Omental fat pad (tissue), 4 donors: Measurements from ENCODE around the gene CEACAM4. TPM values are rescaled to one million over a fixed set of nuclear protein-coding genes. Genes with fewer than 3 reads are reported as not detected.
"Not testable (repeated sequence)": the region's sequence is repeated elsewhere in the genome, so short reads cannot be mapped to it uniquely, and the experiment has no call there.

ENCODE experiments used
- ATAC-seq: fragments of 150-250 bp; one replicate; pipeline ENCODE4 v1.9.1; 2016; ENCODE audit warnings: mild to moderate bottlenecking, moderate library complexity; ENCODE audit not compliant: low FRiP score
- DNase-seq: peaks from one replicate; pipeline ENCODE4 v3.0.0-alpha.2; 2019; ENCODE audit warnings: low spot score
- CTCF ChIP-seq, 3 donors: fragments of 450-650 bp; IDR thresholded peaks; one replicate each; pipeline ENCODE4 v1.5.1; 2016 to 2017; ENCODE audit warnings: antibody characterized with exemption in 3 of 3, mild to moderate bottlenecking in 3 of 3, moderate library complexity in 2 of 3
- total RNA-seq, 4 donors: library from RNA; depleted of rRNA; stranded (reverse); fragments of >200 nt; gene quantifications; one replicate each; pipeline ENCODE4 v1.1.0, GENCODE V29; 2016

The CEACAM4 gene
- total RNA-seq, 4 donors from 2014 or later, result 1.7 to 9.0 (median 2.6) TPM; not detected in 1

GRCh38 chr19:41587101-41587837 lies 39.6 kb downstream of the CEACAM4 start:
- ATAC-seq (no peak), DNase-seq (no peak)
- no peak for TF ChIP-seq CTCF (IDR thresholded peaks at IDR 0.05)

- TF ChIP-seq CTCF (IDR thresholded peaks at IDR 0.05), result no peak
- DNase-seq, result no peak
- ATAC-seq, result no peak
Observed at GRCh38 chr19:41586064-41586463, 40.8 kb downstream of the CEACAM4 start.

DNA sequence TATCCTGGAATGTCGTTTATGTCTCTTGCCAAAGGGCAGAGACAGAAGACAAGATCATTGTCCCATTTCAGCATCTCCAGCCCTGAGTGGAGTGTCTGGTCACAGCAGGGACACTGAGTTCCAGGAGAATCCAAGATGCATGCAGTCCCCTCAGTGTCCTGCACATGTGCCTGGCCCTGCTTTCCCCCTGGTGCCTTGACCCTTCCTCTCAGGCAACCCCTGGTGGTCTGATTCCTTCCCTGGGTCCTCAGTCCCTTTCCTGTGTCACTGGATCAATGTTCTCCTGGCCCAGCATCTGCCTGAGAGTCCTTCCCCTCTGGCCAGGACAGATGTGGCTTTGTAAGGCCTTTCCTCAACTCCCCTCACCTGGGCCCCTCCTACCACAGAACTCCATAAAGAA lies 41.9 kb downstream of the CEACAM4 start:
- ATAC-seq (no peak), DNase-seq (no peak)
- TF ChIP-seq CTCF (IDR thresholded peaks at IDR 0.05), result no peak

GRCh38 chr19:41584260-41584810 lies 42.5 kb downstream of the CEACAM4 start:
- no peak for ATAC-seq
- no peak for DNase-seq
- TF ChIP-seq CTCF (IDR thresholded peaks at IDR 0.05), result no peak

- ATAC-seq, DNase-seq: not testable (repeated sequence)
Observed at GRCh38 chr19:41582577-41583182, 44.2 kb downstream of the CEACAM4 start.

- not testable (repeated sequence) for DNase-seq, ATAC-seq
Observed at GRCh38 chr19:41581068-41581467, 45.8 kb downstream of the CEACAM4 start.

- DNase-seq (no peak), ATAC-seq (no peak)
- TF ChIP-seq CTCF (IDR thresholded peaks at IDR 0.05), result no peak
Observed at GRCh38 chr19:41578886-41579285, 48.0 kb downstream of the CEACAM4 start.

DNA sequence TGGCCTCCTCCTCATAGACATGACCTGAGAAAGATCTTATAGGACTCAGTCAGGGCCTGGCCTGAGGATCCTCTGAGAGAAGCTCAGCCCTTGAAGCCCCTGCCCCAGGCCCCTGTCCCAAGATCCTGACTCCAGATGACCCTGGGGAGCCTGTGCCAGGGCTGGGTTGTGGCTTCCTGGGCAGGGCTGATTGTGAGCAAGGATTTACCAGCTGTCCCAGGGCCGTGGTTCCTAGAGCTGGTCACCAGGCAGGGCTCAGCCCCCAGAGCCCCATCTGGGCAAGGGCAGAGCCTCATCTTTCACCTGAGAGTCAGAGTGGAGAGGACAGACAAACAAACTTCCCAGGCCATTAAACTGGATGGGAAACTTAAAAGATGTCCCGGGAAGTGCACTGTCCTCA lies 49.0 kb downstream of the CEACAM4 start:
- TF ChIP-seq CTCF (IDR thresholded peaks at IDR 0.05), result no peak
- no peak for DNase-seq
- ATAC-seq, result no peak
